ENCODE results near the gene RFTN1.

DNA sequence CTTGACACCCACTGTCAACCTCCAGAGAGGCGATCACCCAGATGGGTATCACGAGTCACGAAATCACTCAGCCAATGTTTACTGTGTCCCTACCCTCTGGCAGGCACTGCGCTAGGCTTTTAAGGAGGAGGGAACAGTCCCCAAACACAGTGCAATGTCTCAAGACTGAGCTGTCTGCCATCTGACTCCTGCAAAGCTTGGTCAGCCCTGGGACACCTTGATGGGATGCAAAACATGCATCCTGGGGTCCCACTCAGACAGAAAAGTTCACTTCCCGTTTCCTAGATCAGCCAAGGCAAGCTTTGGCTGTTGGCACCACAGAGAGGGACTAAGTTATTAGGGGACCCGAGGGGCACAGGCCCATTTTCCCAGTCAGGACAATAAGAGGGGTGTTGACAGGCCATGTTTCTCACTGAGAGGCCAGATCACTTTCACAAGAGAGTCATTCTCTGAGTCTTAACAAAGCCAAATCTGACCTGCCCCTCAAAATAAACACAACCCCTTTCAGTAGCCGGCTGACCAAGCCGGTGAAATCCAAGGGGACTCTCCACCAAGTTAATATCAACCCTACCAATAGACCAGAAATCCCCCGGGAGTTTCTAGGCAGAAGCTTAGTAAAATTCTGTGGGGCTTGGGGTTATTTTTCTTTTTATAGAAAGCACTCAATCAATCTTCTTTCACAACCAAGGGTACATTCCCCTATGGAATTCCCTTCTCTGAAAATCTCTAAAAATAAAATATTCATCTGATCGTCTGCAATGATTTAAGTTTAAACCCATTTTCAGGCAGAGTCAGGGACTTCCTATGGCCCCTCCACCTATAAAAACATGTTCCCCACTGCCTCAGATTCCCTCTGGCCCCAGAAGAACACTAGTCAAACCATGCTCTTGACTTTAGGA is 3.5 kb downstream of the RFTN1 start:
- TF ChIP-seq POLR2AphosphoS5 (IDR thresholded peaks at IDR 0.05; ENCODE audit: control insufficient read depth, insufficient read depth, low read depth, low read length) (no peak), FOXJ3 (CRISPR knock-in tag; IDR thresholded peaks at IDR 0.05) (no peak), E2F3 (CRISPR knock-in tag; IDR thresholded peaks at IDR 0.05) (no peak), ESRRA (IDR thresholded peaks at IDR 0.05; ENCODE audit: borderline replicate concordance, low read depth) (no peak), YY1 (IDR thresholded peaks at IDR 0.05; ENCODE audit: borderline replicate concordance in 1 of 3, control insufficient read depth in 1 of 3, extremely low read depth in 1 of 3, insufficient read depth in 3 of 3, insufficient read length in 1 of 3, insufficient replicate concordance in 2 of 3, low read depth in 1 of 3, low read length in 2 of 3) (no peak), ZFP36 (IDR thresholded peaks at IDR 0.05; ENCODE audit: low read depth, low read length, partially characterized antibody) (no peak), SNRNP70 (optimal IDR thresholded peaks at IDR 0.05; ENCODE audit: low read depth, low read length) (no peak)
- TF ChIP-seq, protein P1, sequence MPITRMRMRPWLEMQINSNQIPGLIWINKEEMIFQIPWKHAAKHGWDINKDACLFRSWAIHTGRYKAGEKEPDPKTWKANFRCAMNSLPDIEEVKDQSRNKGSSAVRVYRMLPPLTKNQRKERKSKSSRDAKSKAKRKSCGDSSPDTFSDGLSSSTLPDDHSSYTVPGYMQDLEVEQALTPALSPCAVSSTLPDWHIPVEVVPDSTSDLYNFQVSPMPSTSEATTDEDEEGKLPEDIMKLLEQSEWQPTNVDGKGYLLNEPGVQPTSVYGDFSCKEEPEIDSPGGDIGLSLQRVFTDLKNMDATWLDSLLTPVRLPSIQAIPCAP (CRISPR knock-in tag; IDR thresholded peaks at IDR 0.05; ENCODE audit: borderline replicate concordance), result no peak
- TF ChIP-seq, protein P2, sequence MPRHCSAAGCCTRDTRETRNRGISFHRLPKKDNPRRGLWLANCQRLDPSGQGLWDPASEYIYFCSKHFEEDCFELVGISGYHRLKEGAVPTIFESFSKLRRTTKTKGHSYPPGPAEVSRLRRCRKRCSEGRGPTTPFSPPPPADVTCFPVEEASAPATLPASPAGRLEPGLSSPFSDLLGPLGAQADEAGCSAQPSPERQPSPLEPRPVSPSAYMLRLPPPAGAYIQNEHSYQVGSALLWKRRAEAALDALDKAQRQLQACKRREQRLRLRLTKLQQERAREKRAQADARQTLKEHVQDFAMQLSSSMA (CRISPR knock-in tag; IDR thresholded peaks at IDR 0.05), result no peak
- TF ChIP-seq, protein P3, sequence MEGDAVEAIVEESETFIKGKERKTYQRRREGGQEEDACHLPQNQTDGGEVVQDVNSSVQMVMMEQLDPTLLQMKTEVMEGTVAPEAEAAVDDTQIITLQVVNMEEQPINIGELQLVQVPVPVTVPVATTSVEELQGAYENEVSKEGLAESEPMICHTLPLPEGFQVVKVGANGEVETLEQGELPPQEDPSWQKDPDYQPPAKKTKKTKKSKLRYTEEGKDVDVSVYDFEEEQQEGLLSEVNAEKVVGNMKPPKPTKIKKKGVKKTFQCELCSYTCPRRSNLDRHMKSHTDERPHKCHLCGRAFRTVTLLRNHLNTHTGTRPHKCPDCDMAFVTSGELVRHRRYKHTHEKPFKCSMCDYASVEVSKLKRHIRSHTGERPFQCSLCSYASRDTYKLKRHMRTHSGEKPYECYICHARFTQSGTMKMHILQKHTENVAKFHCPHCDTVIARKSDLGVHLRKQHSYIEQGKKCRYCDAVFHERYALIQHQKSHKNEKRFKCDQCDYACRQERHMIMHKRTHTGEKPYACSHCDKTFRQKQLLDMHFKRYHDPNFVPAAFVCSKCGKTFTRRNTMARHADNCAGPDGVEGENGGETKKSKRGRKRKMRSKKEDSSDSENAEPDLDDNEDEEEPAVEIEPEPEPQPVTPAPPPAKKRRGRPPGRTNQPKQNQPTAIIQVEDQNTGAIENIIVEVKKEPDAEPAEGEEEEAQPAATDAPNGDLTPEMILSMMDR (IDR thresholded peaks at IDR 0.05 in 2 of 3, conservative IDR thresholded peaks at IDR 0.05 in 1 of 3; ENCODE audit: insufficient read depth in 2 of 3, low read depth in 1 of 3, low read length in 3 of 3), result no peak
